ENCODE results near the gene MAN1C1.

DNA sequence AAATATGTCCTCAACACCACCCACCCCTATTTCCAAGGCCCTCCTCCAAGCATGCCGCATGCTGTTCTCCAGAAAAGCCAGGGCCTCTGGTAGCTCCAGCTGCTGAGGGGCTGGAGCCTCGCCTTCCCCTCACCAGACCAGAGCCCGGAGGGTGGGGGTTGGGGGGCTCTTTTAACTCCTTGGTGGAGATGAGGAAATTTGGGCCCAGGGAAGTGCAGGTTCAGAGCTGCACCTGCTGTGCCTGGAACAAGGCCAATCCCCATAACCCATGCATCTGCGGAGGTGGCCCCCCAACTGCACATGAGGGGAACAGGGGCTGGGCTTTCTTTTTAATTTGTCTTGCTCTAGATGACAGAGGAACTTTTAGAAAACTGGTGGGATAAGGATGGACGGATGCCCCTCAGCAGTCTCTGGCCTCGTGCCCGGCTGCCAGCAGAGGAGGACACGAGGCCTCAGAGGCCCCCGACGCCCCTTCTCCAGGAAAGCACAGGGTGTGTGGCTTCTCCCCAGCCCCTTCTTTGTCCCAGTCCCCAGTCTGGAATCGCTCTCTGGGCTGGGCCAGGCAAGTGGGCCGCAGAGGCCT is 182.9 kb downstream of the MAN1C1 start:
- TF ChIP-seq, protein P1, sequence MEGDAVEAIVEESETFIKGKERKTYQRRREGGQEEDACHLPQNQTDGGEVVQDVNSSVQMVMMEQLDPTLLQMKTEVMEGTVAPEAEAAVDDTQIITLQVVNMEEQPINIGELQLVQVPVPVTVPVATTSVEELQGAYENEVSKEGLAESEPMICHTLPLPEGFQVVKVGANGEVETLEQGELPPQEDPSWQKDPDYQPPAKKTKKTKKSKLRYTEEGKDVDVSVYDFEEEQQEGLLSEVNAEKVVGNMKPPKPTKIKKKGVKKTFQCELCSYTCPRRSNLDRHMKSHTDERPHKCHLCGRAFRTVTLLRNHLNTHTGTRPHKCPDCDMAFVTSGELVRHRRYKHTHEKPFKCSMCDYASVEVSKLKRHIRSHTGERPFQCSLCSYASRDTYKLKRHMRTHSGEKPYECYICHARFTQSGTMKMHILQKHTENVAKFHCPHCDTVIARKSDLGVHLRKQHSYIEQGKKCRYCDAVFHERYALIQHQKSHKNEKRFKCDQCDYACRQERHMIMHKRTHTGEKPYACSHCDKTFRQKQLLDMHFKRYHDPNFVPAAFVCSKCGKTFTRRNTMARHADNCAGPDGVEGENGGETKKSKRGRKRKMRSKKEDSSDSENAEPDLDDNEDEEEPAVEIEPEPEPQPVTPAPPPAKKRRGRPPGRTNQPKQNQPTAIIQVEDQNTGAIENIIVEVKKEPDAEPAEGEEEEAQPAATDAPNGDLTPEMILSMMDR (IDR thresholded peaks at IDR 0.05) = no peak
- no peak for TF ChIP-seq EZH2 (IDR thresholded peaks at IDR 0.05)
- no peak for TF ChIP-seq EZH2phosphoT487 (IDR thresholded peaks at IDR 0.05)

All from neural progenitor cell (in vitro differentiated cells).